HL-60/S4 treated with phorbol 12-myristate 13-acetate at 8.2 ng/mL for 4 days and 3 days (cell line): Measurements from ENCODE around the gene SPIRE2.
"Not testable (repeated sequence)": the region's sequence is repeated elsewhere in the genome, so short reads cannot be mapped to it uniquely, and the experiment has no call there.

Experiments
- in situ Hi-C: fragments of 300-500 bp; cut with MboI; formaldehyde crosslinking; loops from 2 replicates; pipeline ENCODE4 v1.15.0; 2022; ENCODE audit warnings: low sequenced_read_pairs

Gene SPIRE2

DNA sequence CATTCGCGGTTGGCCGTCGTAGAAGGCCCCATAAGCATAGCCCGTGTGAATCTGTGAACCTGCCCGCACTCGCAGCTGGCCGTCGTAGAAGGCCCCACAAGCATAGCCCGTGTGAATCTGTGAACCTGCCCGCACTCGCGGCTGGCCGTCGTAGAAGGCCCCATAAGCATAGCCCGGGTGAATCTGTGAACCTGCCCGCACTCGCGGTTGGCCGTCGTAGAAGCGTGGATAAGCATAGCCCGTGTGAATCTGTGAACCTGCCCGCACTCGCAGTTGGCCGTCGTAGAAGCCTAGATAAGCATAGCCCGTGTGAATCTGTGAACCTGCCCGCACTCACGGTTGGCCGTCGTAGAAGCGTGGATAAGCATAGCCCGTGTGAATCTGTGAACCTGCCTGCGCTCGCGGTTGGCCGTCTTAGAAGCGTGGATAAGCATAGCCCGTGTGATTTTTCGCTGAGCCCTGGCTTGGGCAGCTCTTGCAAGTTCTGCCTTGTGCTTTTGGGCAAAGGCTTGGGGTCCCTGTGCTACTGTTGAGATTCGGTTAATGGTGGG is 6.6 kb downstream of the SPIRE2 start:
- in situ Hi-C loops, result not testable (repeated sequence)

DNA sequence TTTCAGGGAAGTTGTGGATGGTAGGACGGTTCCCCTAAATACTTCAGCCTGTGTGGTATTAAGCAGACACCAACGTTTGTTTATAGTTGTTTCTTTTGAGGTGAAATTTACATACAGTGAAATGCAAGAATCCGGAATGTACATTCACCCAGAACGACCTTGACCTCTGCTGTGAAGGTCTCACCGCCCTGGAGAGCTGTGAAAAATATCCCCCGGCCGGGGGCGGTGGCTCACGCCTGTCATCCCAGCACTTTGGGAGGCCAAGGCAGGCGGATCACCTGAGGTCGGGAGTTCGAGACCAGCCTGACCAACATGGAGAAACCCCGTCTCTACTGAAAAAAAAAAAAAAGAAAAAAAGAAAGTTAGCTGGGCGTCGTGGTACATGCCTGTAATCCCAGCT is 8.2 kb downstream of the SPIRE2 start:
- in situ Hi-C loops, result not testable (repeated sequence)

DNA sequence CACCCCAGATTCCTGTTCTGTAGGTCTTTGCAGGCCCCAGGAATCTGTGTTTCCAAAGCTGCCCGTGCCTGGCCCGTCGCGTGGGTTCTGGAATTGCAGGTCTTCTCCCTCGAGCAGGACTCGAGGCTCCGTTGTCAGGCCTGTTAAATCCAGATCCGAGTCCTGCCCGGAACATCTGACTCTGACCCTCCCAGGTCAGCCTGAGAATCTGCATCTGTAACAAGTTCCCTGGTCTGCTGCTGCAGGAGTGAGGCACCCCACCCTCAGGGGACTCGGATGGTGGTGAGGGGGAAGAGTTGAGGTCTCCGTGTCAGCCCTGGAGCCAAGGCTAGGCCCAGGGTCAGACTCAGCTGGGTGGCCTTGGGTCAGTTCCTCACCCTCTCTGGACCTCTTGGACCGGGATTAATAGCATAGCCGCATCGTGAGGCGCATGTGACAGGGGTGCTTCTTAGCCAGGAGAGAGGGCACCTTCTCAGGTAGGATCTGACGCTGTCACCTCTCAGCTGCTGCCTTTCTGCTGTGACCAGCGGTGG is 8.8 kb downstream of the SPIRE2 start:
- in situ Hi-C loops, result no loop called here

DNA sequence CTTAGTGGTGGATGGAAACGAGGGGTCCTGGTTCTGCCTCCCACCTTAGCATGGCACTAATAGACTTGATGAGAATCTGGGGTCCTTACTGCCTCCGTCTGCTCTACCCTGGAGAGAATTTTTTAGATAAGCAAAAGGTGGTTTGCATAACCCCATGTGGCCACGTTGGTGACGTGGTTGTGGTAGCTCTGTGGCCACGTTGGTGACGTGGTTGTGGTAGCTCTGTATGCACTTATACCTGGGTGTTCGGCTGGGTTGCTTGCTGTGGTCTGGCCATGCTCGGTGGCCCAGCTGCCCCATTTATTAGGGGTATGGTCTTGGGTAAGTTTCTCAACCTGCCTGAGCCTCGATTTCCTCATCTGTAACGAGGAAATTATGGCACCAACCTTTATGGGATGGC is 13.0 kb downstream of the SPIRE2 start:
- in situ Hi-C loops, result no loop called here

DNA sequence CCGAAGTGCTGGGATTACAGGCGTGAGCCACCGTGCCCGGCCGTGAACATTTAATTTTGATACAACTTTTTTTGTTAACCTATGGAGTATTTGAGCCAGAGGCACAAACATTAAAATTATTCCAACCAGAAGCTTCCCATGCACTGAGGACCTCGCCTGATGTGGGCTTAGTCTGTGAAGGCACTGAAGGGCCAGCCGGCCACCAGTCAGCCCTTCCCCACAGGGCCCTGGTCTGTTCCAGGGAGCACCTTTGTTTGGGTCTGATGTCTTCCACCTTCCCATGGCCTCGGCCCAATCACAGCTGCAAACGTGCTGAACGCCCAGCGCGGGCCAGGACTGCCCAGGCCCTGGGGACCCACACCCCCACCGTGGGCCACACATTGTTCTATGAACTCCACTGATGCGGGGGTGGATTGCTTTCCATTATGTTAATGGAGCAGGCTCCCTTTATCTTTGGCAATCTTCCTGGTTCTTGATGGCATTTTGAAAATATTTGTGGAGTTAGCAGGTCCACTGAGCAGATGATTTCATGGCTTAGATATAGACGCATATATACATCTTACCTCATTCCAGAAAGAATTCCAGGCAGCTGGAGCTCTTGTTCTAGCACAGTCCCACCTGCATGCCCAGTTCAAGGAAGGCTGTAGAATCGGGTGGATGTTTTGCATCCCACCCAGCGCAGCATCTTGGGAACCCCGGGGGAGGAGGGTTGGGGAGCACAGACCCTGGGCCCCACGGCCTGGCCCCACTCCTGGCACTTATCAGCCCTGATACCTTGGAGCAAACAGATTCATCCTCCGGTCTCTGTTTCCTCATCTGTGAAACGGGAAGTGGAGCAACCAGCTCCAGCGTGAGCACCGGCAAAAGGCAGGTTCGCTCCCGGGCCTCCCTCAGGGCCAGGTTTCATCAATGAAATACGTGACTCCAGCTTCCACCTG is 14.5 kb downstream of the SPIRE2 start:
- in situ Hi-C loops, result no loop called here

DNA sequence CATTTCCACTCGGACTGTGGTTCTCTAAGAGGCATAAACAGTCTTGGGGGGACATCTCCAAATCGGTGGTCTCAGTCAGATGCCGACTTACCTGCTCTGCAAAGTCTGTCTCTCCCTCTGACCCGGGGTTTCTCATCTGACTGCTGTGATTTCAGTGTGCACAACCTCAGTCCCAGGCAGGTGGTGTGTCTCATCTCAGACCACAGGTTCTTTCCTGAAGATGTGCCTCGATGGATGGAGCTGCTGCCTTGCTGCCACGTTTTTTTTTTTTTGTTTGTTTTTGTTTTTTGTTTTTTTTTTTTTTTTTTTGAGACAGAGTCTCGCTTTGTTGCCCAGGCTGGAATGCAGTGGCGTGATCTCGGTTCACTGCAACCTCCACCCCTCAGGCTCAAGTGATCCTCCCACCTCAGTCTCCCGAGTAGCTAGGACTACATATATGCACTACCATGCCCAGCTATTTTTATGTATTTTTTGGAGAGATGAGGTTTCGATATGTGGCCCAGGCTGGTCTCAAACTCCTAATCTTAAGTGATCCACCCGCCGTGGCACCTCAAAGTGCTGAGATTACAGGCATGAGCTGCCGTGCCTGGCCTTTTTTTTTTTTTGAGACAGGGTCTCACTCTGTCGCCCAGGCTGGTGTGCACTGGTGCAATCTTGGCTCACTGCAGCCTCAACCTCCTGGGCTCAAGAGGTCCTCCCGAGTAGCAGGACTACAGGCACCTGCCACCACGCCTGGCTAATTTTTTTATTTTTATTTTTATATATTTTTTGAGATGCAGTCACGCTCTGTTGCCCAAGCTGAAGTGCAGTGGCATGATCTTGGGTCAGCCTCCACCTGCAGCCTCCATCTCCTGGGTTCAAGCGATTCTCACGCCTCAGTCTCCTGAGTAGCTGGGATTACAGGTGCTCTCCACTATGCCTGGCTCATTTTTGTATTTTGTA is 15.4 kb downstream of the SPIRE2 start:
- in situ Hi-C loops, result no loop called here

DNA sequence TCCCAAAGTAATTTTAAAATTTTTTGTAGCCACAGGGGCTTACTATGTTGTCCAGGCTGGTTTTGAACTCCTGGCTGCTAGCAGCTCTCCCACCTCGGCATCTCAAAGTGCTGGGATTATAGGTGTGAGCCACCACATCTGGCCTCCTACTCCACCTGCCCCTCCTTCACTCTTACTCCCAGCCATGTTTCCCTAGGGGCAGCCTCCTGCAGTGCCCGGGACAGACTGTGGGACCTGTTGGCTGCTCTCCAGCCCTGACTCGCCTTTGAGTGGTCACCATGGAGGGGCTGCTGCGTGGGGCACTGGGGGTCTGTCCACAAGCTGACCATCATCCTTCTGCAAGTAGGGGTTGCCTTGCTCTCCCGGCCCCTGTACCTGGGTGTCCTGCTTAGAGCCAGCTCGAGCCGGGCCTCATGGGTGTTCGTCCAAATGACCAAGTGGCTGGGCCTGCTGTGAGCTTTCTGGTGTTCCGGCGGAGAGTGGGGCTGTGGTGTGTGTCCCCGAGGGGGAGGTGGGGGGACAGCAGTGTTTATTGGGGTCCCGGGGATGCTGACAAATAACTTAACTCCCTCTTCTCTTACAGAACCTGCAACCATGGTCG is 16.6 kb downstream of the SPIRE2 start:
- in situ Hi-C loops, result no loop called here

DNA sequence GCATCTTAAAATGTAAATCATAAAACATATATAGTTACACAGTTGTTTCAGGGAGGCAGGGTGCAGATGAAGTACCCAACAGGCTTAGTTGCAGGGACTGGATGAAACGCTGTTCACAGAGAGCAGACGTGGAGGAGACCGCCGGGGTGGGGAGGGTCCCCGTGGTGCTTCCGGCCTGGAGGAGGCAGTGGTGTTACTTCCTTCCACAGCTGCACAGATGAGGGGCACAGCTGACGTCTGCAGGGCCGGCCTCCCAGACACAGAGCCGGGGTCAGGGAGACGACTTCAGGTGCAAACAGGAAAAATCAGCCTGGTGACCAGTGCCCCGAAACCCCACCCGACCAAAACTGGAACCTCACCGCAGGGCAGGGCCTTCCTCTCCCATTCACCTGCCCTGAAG is 17.1 kb downstream of the SPIRE2 start:
- in situ Hi-C loops, result no loop called here

DNA sequence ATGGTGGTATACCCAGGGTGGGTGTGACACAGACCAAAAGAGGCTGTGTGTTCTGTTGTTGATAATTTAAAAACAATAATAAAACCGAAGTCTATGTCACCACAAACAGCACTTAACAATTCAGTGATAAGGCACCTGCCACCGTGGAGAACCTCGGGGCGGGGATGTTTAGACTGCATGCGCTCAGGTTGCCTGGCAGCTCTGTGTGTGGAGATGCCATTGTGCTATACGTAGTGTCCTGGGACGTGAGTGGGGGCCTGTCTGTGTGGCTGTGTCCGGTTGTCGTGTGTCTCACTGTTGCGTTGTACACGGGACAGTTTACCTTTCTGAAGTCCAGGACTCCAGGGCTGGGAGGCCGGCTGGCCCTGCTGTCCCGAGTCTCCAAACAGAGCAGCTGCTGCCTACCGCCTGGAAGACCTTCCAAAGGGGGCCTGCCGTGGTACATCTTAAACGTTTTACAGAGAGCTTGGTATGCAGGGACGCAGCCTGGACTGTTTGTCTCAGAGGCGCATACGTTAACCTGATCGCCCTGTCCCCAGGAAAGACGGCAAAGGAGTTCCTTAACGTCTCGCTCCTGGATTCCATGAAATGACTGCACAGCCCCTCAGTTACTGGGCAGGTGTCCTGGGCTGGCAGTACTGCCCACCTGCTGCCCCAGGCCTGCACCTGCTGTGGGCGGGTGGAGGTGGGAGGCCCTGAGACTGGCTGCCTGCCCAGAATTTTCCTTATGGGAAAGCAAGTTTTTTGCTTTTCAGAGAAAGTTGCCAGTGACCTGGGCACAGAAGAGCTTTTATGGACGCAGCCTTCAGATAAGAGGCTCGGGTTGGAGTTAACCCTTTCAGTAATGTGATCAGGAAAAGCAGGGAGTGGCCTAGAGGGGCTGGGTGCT is 19.0 kb downstream of the SPIRE2 start:
- in situ Hi-C loops, result no loop called here

DNA sequence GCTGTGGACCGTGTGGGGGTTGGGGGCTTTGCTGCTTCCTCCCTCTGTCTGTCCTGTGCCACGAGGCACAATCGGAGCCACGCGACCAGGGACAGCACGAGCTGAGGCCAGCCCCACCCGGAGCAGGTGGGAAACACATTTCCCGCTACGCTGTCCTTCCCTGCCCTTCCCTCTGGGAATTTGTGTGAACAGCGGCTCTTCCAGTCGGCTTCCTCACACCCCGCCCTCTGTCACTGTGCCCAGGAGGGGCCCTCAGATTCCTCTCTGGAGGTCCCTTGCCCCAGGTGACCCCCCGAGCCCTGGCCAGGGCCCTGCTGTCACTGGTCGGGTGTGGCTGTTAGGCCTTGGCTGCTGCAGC is 19.6 kb downstream of the SPIRE2 start:
- in situ Hi-C loops, result no loop called here

DNA sequence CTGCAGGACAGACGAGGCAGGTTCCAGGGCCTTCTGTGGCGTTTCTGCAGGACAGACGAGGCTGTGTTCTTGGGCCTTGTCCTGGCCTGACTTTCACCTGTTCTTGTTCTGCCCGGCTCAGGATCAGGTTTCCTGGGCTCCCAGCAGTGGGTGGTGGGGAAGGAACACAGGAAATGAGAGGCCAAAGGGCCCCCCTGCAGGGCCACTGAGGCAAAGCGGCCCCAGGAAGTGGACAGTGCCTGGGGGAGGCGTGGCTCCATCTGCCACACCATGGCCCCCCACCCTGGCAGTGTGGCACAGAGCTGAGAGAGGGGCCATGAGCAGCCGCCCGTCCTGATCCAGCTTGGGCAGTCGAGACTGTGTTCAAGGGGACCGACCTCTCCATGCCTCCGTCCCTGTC is 20.7 kb downstream of the SPIRE2 start:
- in situ Hi-C loops, result no loop called here

DNA sequence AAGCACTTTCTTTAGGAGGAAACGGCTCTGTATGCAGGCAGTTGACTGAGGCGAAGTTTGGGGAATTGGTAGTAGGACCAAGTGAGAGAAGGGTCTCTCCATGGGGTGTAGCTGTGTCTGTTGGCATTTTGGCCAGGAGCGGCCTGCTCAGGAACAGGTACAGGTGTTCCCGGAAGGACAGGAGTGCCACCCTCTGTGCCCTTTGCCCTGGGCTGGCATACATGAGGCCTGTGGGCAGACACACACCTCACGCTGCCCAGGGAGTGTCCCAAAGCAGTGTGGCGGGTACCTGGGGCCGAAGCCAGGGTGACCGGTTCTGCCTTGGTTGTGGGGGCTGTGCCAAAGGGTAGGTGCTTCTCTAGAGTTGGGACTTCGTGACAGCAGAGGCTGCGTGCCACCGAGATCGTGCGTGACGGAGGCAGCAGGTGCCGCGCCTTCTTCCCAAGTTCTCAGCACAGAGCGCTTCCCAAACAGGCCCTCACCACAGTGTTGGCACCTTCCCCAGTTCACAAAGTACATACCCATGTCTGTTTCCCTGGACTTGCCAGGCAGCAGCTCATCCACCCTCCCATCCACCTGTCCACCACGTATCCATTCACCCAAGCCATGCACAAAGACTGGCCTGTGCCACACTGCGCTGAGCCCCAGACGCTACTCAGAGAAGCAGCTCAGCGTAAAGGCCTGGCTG is 25.2 kb downstream of the SPIRE2 start:
- in situ Hi-C loops, result no loop called here

DNA sequence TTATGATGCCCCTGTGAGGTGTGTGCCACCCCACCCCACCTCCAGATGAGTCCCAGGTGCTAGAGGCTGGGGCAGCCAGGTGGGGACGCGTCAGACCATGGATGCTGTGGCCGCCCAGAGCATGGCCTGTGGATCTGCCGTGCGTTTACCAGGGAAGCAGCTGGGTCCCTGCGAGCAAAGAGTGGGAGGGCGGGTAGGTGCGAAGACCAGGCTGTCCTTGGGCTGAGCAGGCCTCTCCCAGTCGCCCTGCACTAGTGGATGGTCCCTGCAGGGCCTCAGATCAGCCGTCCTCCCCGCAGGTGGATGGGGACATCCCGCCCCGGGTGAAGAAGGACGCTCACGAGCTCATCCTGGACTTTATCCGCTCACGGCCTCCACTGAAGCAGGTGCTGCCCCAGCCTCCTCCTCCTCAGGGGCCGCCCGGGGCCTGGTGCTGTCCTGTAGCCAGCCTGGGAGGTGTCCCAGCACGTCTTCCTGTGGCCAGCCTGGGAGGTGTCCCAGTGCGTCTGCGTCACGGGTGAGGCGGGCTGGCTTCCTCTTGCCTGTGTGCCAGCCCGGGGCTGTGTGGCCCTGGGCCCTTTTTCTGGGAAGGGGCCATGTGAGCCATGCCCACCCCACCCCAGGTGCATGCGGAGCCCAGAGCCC is 27.1 kb downstream of the SPIRE2 start:
- in situ Hi-C loops, result no loop called here

DNA sequence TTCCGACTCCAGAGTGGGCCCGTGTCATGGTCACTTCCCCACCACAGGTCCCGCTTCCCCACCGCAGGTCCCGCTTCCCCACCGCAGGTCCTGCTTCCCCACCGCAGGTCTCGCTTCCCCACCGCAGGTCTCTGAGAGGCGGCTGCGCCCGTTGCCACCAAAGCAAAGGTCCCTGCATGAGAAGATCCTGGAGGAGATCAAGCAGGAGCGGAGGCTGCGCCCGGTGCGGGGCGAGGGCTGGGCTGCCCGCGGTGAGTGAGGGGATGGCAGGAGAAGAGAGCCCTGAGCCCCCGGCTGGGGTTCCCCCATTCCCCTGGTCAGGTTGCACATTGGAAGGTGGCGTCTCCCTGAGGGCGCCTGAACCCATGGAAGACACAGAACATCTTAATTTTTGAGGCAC is 27.7 kb downstream of the SPIRE2 start:
- in situ Hi-C loops, result no loop called here

DNA sequence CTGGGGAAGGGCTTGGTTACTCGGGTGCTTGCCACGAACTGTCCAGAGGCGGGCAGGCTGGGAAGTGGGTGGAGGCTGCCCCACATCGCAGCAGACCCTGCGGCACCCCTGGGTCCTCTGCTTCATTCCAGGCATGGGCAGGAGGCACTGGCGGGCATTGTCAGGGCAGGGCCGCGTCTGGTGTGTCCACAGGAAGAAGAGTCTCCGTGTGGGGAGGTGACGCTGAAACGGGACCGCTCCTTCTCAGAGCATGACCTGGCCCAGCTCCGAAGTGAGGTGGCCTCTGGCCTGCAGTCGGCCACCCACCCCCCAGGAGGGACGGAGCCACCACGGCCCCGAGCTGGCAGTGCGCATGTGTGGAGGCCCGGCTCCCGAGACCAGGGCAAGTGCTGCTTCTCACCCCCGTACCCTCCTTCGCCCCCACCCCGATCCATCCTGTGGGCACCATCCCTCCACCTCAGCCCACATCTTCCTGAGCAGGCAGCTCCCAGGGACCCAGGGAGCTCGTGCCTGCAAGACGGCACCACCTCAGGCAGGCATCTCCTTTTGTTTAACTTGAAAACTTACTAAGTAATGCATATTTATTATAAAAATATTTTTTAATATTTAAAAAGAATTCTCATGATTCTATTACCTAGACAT is 30.8 kb downstream of the SPIRE2 start:
- in situ Hi-C loops, result no loop called here

DNA sequence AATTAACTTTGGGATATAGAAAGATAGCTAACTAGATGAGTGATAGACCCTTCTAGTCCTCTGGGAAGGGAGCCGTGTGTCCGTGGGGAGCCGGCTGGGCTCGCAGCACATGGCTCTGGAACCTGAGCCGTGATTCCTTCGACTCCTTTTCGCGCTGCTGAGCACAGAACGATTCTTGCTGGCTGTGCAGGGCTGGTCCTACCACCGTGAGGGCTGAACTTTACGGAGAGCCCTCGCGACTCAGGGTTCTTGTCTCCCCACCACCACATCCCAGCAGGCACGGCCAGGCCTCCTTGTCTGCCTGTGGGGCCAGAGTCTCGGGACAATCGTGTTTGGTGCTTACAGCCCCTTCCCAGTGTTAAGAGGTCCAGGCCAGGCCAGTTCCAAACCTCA is 31.3 kb downstream of the SPIRE2 start:
- in situ Hi-C loops, result no loop called here

DNA sequence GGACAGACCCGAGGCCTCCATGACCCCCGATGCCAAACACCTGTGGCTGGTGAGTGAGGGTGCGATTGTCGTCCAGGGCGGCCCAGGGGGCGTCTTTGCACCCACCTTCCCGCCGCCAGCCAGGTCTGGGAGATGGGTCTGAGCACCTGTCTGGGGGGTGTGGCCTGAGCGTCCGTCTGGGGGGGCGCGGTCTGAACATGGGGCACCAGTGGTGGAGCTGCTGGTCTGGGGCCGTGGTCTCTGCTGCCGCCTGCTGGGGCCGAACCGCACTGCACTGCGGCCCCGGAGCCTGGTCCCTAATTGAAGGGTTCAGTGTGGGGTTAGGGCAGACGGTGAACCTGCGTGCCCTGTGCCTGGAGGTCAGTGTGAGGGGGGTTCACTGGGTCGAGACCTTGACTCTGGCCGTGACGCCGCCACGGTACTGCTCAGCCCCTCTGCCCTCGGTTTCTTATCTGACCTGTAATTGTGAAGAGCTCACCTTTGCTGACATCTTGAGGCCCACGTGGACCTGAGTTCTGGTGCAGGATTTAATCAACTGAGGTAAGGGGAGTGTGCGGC is 32.6 kb downstream of the SPIRE2 start:
- in situ Hi-C loops, result no loop called here

DNA sequence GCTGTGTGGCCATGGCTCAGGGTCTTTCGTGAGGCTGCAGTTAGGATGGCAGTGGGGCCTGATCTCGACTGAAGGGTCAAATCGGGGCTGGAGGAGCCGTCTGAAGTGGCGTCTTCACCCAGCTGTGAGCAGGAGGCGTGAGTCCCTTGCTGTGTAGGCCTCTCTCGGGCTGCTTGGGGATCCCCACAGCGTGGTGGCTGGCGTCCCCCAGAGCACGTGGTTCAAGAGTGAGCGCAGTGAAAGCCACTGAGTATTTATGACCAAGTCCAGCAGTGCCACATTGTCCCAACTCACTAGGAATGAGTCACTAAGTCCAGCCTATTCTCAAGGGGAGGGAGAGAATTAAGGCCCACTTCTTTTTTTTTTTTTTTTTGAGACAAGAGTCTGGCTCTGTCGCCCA is 33.4 kb downstream of the SPIRE2 start:
- in situ Hi-C loops, result no loop called here
